SHP77 (cell line): ENCODE measurements around the gene INPP4B.

ENCODE experiments used
- DNase-seq, 2 experiments: peaks; one replicate each; lab custom pipeline; 2025; lab: John Stamatoyannopoulos, UW

The INPP4B gene

DNA sequence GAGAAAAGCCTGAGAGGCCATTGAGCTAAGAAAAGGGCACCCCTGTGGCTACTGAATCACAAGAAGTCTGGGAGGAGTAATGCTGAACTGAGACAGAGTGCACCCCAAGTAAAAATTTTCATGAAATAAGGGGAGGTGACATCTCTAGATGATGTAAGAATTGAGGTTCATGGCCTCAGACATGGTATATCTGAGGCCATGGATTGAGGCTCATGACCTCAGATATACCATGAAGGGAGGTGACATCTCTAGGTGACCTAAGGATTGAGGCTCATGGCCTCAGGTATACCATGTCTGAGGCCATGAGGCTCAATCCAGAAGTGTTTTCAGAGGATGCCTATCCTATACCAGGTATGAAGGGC, 560.9 kb downstream of the INPP4B start:
- no peak for DNase-seq

- no peak for DNase-seq
Observed at GRCh38 chr4:142284402-142285221, 561.5 kb downstream of the INPP4B start.

DNA sequence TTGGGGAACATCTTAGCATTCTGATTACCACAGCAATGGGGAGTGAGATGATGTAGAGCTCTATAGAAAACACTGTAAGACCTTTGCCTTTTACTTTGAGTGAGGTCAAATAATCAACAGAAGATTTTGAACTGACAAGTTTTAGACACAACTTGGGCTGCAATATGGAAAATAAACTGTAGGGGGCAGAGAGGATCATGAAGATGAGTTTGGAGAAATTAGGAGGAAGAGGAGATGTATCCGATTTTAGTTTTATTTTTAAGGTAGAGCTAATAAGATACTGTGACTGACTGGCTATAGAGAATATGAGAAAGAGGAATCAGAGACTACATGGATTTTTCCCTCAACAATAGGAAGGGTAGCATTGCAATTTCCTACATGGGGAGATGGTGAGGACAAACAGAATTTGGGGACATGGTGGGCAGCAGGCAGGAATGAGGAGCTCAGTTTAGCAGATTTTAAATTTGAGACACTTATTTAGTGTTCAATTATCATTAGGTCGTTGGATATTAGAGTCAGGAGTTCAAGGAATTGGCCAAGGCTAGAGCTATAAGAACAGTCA, 563.1 kb downstream of the INPP4B start:
- no peak for DNase-seq

DNA sequence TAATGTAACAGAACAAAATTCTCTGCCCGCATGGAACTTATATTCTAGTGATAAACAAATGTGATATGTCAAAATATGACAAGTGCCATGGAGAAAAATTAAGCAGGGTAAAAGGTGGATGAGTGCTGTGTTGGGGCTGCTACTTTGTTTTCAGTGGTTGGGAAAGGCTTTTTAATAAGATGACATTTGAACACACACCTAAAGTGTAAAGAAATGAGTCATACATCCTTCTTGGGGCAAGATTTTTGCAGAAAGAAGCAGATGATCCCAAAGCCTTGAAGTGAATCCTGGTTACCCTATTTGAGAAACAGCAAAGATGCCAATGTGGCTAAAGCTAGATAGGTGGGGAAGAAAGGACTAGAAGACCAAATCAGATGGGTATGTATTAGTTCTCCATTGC, 564.1 kb downstream of the INPP4B start:
- no peak for DNase-seq

DNA sequence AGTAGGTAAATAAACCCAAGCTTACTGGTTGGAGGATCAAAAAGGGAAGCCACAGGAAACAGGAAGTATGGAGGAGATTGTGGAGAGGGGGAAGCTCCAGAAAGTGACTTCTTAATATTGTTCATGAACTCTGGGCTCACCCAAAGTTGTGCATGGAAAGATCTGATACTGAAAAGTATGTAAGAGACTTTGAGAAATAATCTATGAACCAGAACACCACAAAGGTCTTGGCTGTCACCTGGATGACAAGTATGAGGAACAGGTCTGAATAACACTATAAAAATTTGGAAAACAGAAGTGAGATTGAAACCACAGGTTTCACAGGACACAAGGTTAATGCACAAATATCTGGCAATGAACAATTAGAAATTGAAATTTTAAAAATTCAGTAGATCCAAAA, 567.4 kb downstream of the INPP4B start:
- DNase-seq, result no peak

DNA sequence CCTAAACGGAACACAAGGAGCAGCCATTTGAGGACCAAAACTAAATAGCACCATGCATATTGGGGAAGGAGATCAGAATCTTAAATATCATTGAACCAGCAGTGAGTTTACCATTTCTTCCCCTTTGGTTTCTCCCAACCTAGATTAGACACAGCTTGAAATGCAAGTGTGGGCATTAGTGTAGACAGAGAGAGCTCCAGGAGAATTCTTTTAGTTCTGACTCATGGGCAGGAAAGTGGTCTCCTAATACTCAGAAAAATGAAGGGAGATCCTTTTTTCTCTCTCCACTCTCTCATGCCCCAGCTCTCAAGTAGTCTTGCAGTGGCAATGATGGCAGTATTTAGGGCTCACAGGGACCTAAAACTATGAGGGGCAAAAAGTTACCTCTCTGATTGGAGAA, 567.9 kb downstream of the INPP4B start:
- no peak for DNase-seq

DNA sequence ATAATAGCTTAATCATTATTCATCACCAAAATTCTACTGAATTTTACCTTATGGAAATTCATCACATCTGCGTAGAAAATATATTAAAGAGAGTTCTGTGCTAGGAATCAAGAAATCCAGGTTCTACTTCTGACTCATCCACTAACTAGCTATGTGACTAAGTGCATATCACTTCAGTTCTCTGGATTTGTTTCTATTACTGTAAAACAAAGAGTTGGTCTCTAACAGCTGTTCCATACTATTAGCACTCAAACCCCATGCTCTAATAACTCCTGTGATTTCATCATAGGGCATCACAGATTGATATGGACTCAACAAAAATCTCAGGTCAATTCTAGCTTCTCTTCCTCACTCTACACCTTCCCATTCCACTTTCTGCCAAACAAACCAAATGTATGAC, 572.0 kb downstream of the INPP4B start:
- no peak for DNase-seq

- DNase-seq, result no peak
Observed at GRCh38 chr4:142272452-142272851, 573.6 kb downstream of the INPP4B start.

GRCh38 chr4:142271832-142272231, 574.3 kb downstream of the INPP4B start:
- DNase-seq, result no peak

DNA sequence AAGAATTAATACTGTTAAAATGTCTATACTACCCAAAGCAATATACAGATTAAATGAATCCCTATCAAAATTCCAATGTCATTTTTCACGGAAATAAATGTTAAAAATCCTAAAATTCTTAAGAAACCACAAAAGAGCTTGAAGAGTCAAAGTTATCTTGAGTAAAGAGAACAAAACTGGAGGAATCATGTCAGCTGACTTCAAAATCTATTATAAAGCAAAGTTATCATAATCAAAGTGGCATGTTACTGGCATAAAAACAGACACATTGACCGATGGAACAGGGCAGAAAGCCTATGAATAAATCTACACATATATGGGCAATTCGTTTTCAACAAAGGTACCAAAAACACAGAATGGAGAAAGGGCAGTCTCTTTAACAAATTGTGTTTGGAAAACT, 579.0 kb downstream of the INPP4B start:
- no peak for DNase-seq

- no peak for DNase-seq
Observed at GRCh38 chr4:142265946-142266345, 580.2 kb downstream of the INPP4B start.

DNA sequence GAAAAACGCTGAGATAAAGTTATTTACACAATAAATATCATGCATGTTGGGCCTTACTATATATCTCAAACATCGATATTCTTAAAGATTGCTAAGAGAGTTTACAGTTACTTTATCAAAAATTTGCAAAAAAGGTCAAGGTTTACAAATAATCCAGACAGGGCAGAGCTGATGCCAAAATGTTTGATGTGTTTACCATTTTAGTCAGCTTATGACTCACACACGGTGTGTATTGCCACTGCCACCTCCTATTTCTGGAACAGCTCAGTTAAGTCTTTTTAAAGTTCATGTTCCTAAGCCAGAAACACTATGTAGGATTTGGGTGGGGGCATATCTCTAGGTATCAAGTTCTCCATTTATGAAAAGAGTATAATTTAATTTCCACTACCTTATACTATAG, 580.6 kb downstream of the INPP4B start:
- DNase-seq, result no peak

- DNase-seq, result no peak
Observed at GRCh38 chr4:142264961-142265360, 581.1 kb downstream of the INPP4B start.

DNA sequence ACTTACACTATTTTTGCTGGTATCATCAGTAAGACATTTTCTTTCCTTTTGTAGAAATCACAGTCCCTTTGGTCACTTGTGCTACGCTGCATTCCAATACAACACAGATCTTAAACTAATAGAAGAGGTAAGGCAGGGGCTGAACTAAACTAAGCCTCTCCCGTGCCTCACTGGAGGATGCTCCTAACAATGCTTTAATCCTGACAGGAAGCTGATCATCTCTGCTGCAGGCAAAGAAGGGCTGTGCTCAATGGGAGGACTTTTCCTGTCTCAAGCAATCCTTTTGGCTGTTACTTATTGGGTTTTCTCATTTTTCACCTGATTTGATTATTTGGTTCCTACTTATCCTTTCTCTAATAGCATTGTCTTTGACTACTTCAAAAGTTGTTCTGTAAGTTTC, 583.1 kb downstream of the INPP4B start:
- no peak for DNase-seq

DNA sequence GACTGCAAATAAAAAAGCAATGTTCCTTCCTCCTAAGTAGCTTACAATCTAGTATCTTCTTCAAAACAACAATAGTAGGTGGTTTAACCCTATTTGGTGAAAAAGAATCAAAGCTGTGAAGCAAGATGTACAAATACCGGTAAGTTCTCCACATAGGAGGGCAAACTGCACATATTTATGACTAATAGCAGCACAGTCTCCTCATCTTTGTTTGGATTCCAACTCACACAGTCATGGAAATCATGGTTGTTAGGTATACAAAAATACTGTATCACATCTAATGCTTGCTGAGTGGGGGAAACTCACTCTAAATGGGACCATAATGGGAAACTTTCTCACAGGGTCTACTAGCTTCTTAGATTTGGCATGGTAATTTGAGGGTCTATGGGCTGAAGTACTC, 597.2 kb downstream of the INPP4B start:
- DNase-seq, result no peak

- DNase-seq, result no peak
Observed at GRCh38 chr4:142243255-142243654, 602.8 kb downstream of the INPP4B start.

DNA sequence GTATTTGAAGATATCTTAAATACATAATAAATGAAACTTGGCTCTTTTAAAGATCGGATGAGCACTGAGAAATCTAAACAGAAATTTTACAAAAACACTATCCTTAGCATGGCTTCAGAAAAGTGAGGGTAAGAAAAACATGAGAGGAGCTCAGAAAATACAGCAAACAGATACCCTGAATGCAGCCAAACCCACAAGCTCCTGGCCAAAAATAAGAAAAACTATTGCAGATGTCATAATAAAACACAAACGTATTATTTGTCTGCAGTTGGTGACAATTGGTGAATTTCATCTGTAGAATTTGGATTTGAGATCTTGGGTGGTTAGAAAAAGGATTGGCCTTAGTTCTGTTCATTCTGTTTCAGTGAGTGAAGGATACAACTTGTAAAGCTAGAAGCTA, 603.9 kb downstream of the INPP4B start:
- DNase-seq, result no peak

- no peak for DNase-seq
Observed at GRCh38 chr4:142238589-142238988, 607.5 kb downstream of the INPP4B start.

DNA sequence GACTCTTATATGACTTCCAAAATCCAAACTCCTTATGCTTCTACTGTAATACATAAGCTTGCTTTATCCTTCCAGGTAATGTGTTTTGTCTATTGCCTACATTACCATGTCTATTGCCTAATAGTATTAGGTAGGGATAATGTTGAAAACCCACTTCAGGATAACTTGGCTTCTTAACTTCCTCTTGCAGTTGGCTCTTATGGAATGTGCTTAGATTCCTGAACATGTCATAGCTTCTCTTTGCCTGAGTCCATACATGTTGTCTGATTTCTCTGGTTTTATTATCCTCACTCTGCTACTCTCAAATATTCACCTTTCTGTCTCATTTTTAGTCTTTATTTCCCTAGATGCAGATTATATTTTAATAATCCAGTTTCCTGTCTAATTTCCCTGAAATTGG, 609.8 kb downstream of the INPP4B start:
- DNase-seq, result no peak

DNA sequence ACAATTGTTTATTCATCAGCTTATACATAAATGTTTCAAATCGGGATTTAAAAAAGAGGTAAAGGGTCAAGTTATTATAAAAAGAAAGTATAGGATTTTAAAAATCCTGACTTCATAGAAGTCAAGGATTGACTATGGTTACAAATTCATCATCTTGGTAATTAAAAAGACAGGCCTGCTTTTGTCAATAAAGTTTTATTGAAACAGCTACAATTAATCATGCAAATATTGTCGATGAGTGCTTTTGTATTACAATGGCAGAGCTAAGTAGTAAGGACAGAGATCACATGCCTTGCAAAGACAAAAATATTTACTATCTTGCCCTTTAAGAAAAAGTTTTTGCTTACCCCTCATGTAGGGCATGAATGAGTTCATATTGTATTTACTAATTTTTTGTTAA, 614.3 kb downstream of the INPP4B start:
- no peak for DNase-seq

- DNase-seq, result no peak
Observed at GRCh38 chr4:142230991-142231390, 615.1 kb downstream of the INPP4B start.

GRCh38 chr4:142226014-142226413, 620.1 kb downstream of the INPP4B start:
- no peak for DNase-seq

DNA sequence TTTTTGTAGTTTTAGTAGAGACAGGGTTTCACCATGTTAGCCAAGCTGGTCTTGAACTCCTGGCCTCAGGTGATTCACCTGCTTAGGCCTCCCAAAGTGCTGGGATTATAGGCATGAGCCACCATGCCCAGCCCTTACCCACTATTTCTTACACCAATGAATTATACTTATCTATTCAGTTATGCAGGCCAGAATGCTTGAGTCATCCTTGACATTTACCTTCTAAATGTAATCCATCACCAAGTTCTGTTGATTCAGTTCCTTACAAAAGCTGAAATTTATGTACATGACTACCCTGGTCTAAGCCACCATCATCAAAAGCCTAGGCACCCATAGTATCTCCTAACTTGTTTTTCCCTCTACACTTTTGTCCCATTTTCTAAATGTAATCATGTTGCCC, 624.0 kb downstream of the INPP4B start:
- DNase-seq, result no peak

- no peak for DNase-seq
Observed at GRCh38 chr4:142218726-142219125, 627.4 kb downstream of the INPP4B start.
